ENCODE results near the gene C1orf105. TPM values are rescaled to one million over a fixed set of nuclear protein-coding genes. Genes with fewer than 3 reads are reported as not detected.

C1orf105 gene
- total and polyA plus RNA-seq, 2 of the 8 experiments (the other 6 are each of a cell fraction or from before 2014, with no cell fraction given), result not detected

DNA sequence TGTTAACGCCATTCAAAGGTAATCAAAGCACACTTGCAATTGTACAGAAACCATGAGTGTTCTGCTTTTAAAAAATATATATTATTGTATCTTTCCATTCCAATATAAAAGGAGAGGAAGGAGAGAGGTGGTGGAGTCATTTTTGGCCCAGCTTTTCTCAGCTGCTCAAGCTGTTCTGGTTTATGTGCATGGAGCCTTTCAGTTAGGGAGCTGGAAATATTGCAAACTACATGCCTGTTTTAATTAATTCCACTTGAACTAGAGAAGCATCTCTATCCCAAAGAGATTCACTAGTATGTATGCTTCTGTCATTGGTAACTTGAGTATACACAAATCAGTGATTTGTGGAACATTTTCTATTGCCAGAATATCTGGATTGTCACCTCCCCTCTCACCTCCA is 28.5 kb upstream of the C1orf105 start (continued):
- TF ChIP-seq, protein P1, sequence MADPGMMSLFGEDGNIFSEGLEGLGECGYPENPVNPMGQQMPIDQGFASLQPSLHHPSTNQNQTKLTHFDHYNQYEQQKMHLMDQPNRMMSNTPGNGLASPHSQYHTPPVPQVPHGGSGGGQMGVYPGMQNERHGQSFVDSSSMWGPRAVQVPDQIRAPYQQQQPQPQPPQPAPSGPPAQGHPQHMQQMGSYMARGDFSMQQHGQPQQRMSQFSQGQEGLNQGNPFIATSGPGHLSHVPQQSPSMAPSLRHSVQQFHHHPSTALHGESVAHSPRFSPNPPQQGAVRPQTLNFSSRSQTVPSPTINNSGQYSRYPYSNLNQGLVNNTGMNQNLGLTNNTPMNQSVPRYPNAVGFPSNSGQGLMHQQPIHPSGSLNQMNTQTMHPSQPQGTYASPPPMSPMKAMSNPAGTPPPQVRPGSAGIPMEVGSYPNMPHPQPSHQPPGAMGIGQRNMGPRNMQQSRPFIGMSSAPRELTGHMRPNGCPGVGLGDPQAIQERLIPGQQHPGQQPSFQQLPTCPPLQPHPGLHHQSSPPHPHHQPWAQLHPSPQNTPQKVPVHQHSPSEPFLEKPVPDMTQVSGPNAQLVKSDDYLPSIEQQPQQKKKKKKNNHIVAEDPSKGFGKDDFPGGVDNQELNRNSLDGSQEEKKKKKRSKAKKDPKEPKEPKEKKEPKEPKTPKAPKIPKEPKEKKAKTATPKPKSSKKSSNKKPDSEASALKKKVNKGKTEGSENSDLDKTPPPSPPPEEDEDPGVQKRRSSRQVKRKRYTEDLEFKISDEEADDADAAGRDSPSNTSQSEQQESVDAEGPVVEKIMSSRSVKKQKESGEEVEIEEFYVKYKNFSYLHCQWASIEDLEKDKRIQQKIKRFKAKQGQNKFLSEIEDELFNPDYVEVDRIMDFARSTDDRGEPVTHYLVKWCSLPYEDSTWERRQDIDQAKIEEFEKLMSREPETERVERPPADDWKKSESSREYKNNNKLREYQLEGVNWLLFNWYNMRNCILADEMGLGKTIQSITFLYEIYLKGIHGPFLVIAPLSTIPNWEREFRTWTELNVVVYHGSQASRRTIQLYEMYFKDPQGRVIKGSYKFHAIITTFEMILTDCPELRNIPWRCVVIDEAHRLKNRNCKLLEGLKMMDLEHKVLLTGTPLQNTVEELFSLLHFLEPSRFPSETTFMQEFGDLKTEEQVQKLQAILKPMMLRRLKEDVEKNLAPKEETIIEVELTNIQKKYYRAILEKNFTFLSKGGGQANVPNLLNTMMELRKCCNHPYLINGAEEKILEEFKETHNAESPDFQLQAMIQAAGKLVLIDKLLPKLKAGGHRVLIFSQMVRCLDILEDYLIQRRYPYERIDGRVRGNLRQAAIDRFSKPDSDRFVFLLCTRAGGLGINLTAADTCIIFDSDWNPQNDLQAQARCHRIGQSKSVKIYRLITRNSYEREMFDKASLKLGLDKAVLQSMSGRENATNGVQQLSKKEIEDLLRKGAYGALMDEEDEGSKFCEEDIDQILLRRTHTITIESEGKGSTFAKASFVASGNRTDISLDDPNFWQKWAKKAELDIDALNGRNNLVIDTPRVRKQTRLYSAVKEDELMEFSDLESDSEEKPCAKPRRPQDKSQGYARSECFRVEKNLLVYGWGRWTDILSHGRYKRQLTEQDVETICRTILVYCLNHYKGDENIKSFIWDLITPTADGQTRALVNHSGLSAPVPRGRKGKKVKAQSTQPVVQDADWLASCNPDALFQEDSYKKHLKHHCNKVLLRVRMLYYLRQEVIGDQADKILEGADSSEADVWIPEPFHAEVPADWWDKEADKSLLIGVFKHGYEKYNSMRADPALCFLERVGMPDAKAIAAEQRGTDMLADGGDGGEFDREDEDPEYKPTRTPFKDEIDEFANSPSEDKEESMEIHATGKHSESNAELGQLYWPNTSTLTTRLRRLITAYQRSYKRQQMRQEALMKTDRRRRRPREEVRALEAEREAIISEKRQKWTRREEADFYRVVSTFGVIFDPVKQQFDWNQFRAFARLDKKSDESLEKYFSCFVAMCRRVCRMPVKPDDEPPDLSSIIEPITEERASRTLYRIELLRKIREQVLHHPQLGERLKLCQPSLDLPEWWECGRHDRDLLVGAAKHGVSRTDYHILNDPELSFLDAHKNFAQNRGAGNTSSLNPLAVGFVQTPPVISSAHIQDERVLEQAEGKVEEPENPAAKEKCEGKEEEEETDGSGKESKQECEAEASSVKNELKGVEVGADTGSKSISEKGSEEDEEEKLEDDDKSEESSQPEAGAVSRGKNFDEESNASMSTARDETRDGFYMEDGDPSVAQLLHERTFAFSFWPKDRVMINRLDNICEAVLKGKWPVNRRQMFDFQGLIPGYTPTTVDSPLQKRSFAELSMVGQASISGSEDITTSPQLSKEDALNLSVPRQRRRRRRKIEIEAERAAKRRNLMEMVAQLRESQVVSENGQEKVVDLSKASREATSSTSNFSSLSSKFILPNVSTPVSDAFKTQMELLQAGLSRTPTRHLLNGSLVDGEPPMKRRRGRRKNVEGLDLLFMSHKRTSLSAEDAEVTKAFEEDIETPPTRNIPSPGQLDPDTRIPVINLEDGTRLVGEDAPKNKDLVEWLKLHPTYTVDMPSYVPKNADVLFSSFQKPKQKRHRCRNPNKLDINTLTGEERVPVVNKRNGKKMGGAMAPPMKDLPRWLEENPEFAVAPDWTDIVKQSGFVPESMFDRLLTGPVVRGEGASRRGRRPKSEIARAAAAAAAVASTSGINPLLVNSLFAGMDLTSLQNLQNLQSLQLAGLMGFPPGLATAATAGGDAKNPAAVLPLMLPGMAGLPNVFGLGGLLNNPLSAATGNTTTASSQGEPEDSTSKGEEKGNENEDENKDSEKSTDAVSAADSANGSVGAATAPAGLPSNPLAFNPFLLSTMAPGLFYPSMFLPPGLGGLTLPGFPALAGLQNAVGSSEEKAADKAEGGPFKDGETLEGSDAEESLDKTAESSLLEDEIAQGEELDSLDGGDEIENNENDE (IDR thresholded peaks at IDR 0.05; ENCODE audit: insufficient replicate concordance, low read length), result no peak
- TF ChIP-seq TBP (IDR thresholded peaks at IDR 0.05; ENCODE audit: low read depth, low read length) (no peak), RBBP5 (IDR thresholded peaks at IDR 0.05; ENCODE audit: borderline replicate concordance, low read depth, low read length) (no peak), CBX8 (IDR thresholded peaks at IDR 0.05; ENCODE audit: borderline replicate concordance, low read depth, low read length) (no peak), EZH2 (IDR thresholded peaks at IDR 0.05; ENCODE audit: low read depth, low read length, severe bottlenecking) (no peak), YY1 (IDR thresholded peaks at IDR 0.05; ENCODE audit: low read depth, low read length) (no peak), CEBPB (IDR thresholded peaks at IDR 0.05; ENCODE audit: low read depth, low read length) (no peak), NANOG (IDR thresholded peaks at IDR 0.05; ENCODE audit: insufficient read depth, low read depth, low read length, poor library complexity, severe bottlenecking) (no peak)
- TF ChIP-seq, protein P2, sequence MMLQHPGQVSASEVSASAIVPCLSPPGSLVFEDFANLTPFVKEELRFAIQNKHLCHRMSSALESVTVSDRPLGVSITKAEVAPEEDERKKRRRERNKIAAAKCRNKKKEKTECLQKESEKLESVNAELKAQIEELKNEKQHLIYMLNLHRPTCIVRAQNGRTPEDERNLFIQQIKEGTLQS (IDR thresholded peaks at IDR 0.05; ENCODE audit: insufficient read depth, low read depth, low read length), result no peak
- TF ChIP-seq, protein P3, sequence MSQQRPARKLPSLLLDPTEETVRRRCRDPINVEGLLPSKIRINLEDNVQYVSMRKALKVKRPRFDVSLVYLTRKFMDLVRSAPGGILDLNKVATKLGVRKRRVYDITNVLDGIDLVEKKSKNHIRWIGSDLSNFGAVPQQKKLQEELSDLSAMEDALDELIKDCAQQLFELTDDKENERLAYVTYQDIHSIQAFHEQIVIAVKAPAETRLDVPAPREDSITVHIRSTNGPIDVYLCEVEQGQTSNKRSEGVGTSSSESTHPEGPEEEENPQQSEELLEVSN (IDR thresholded peaks at IDR 0.05), result no peak
